SK-N-SH (cell line): ENCODE measurements around the gene CHCHD6. TPM values are rescaled to one million over a fixed set of nuclear protein-coding genes. Genes with fewer than 3 reads are reported as not detected.

Source experiments
- CTCF ChIA-PET: fragments of 300-600, 350-600 bp; formaldehyde crosslinking; extraction: SDS; loops from one replicate; lab custom pipeline; 2021; lab: Yijun Ruan, JAX
- POLR2A ChIA-PET: fragments of 350-600 bp; sonication (Branson Sonifier 250); formaldehyde crosslinking; extraction: SDS; loops from one replicate; lab custom pipeline; 2020; ENCODE audit warnings: antibody characterized with exemption, inconsistent platforms; lab: Yijun Ruan, JAX
- DNase-seq: peaks from one replicate; pipeline ENCODE4 v3.0.0; 2012
- H2AFZ ChIP-seq: fragments of 200-600 bp; sonication (generic); 2 replicates; pipeline ENCODE4 v1.8.1; 2016; ENCODE audit warnings: antibody characterized with exemption, mild to moderate bottlenecking, low read depth
- H3F3A ChIP-seq: fragments of 200-600 bp; sonication (generic); replicated peaks from 2 replicates; pipeline ENCODE3; 2016; ENCODE audit warnings: antibody characterized with exemption, mild to moderate bottlenecking; ENCODE audit not compliant: insufficient read depth
- H3K27ac ChIP-seq, 2 experiments: fragments of 200-500 bp in 1 of 2; fragments of 200-600 bp in 1 of 2; sonication (Bioruptor generic) in 1 of 2; sonication (generic), shearing (Covaris generic) in 1 of 2; 2 replicates each; pipeline versions ENCODE4 v1.5.1 to v1.6.1; 2014 to 2016; ENCODE audit warnings: low read depth in 2 of 2, inconsistent platforms in 1 of 2, low read length in 1 of 2, mild to moderate bottlenecking in 1 of 2, mixed read lengths in 1 of 2
- H3K27me3 ChIP-seq: fragments of 200-600 bp; sonication (generic), shearing (Covaris generic); 2 replicates; pipeline ENCODE4 v1.6.1; 2016; ENCODE audit warnings: mixed run types; ENCODE audit not compliant: insufficient read depth
- H3K36me3 ChIP-seq, 2 experiments: fragments of 200-500 bp in 1 of 2; fragments of 200-600 bp in 1 of 2; sonication (Bioruptor generic) in 1 of 2; sonication (generic) in 1 of 2; replicated peaks in 1 of 2; 2 replicates each; pipeline versions ENCODE3 to v1.5.1; 2014 to 2016; ENCODE audit warnings: low read length in 1 of 2, mild to moderate bottlenecking in 1 of 2; ENCODE audit not compliant: insufficient read depth in 2 of 2, control insufficient read depth in 1 of 2
- H3K4me1 ChIP-seq, 2 experiments: fragments of 200-500 bp in 1 of 2; fragments of 200-600 bp in 1 of 2; sonication (Bioruptor generic) in 1 of 2; sonication (generic), shearing (Covaris generic) in 1 of 2; 2 replicates each; pipeline versions ENCODE4 v1.5.1 to v1.6.1; 2014 to 2016; ENCODE audit warnings: low read depth in 1 of 2, low read length in 1 of 2, mixed run types in 1 of 2; ENCODE audit not compliant: insufficient read depth in 2 of 2, control insufficient read depth in 1 of 2
- H3K4me2 ChIP-seq: fragments of 200-600 bp; sonication (generic), shearing (Covaris generic); 2 replicates; pipeline ENCODE4 v1.6.1; 2017; ENCODE audit warnings: mixed run types
- H3K4me3 ChIP-seq, 2 experiments: fragments of 200-500 bp in 1 of 2; fragments of 200-600 bp in 1 of 2; sonication (Bioruptor generic) in 1 of 2; sonication (generic), shearing (Covaris generic) in 1 of 2; 2 replicates each; pipeline versions ENCODE4 v1.5.1 to v1.8.1; 2014 to 2016; ENCODE audit warnings: low read depth in 2 of 2, inconsistent platforms in 1 of 2, low read length in 1 of 2, mild to moderate bottlenecking in 1 of 2, mixed read lengths in 1 of 2, moderate library complexity in 1 of 2
- H3K79me2 ChIP-seq: fragments of 200-600 bp; sonication (generic); 2 replicates; pipeline ENCODE4 v1.8.1; 2017; ENCODE audit warnings: mild to moderate bottlenecking; ENCODE audit not compliant: insufficient read depth
- H3K9ac ChIP-seq: fragments of 200-600 bp; sonication (generic); 2 replicates; pipeline ENCODE4 v1.6.1; 2017; ENCODE audit warnings: mixed run types
- H3K9me2 ChIP-seq: fragments of 200-600 bp; sonication (generic); 2 replicates; pipeline ENCODE4 v1.6.1; 2017; ENCODE audit warnings: mixed run types
- H3K9me3 ChIP-seq: fragments of 200-600 bp; sonication (generic); 2 replicates; pipeline ENCODE4 v1.6.1; 2017; ENCODE audit warnings: mixed run types, mild to moderate bottlenecking, moderate library complexity
- H4K20me1 ChIP-seq: fragments of 200-600 bp; sonication (generic); 2 replicates; pipeline ENCODE4 v1.6.1; 2017; ENCODE audit warnings: mild to moderate bottlenecking, mixed run types; ENCODE audit not compliant: insufficient read depth
- CHD2 ChIP-seq: fragments of 150-350 bp; IDR thresholded peaks from 2 replicates; pipeline ENCODE4 v1.6.1; 2018; ENCODE audit warnings: low read length; ENCODE audit not compliant: partially characterized antibody
- EZH2phosphoT487 ChIP-seq: fragments of 200-600 bp; sonication (generic); IDR thresholded peaks from 2 replicates; pipeline ENCODE4 v1.6.1; 2017; ENCODE audit warnings: low read depth, mixed run types, mild to moderate bottlenecking, antibody characterized with exemption, moderate library complexity, borderline replicate concordance
- FOSL2 ChIP-seq: IDR thresholded peaks from 2 replicates; pipeline ENCODE4 v1.4.0; 2012; ENCODE audit warnings: low read depth, mild to moderate bottlenecking, moderate library complexity, borderline replicate concordance
- FOXJ3 ChIP-seq: sonication (generic); formaldehyde crosslinking; IDR thresholded peaks from 2 replicates; pipeline ENCODE4 v1.5.1; 2020; ENCODE audit warnings: mild to moderate bottlenecking, missing genetic modification reagents
- FOXM1 ChIP-seq: IDR thresholded peaks from 2 replicates; pipeline ENCODE4 v1.4.0; 2012; ENCODE audit warnings: low read depth, mild to moderate bottlenecking
- GATA2 ChIP-seq: sonication (generic); formaldehyde crosslinking; IDR thresholded peaks from 2 replicates; pipeline ENCODE4 v1.5.0; 2020; ENCODE audit warnings: mild to moderate bottlenecking, missing genetic modification reagents
- IRF3 ChIP-seq: fragments of 150-350 bp; IDR thresholded peaks from 2 replicates; pipeline ENCODE4 v1.6.1; 2016; ENCODE audit warnings: mild to moderate bottlenecking, low read depth, low read length
- JUND ChIP-seq: IDR thresholded peaks from 2 replicates; pipeline ENCODE4 v1.4.0; 2012
- MEF2A ChIP-seq: IDR thresholded peaks from 2 replicates; pipeline ENCODE4 v1.4.0; 2012; ENCODE audit warnings: low read depth, borderline replicate concordance
- MXI1 ChIP-seq: IDR thresholded peaks from 2 replicates; pipeline ENCODE4 v1.6.1; 2012; ENCODE audit warnings: mild to moderate bottlenecking, low read depth, low read length, improper control_type of control experiment
- PBX3 ChIP-seq: IDR thresholded peaks from 2 replicates; pipeline ENCODE4; 2012
- RAD21 ChIP-seq: IDR thresholded peaks from 2 replicates; pipeline ENCODE4 v1.6.1; 2012; ENCODE audit warnings: mild to moderate bottlenecking, low read length
- TAF1 ChIP-seq: IDR thresholded peaks from 2 replicates; pipeline ENCODE4 v1.6.1; 2012; ENCODE audit warnings: low read depth, mild to moderate bottlenecking, low read length, moderate library complexity, borderline replicate concordance
- TCF12 ChIP-seq: IDR thresholded peaks from 2 replicates; pipeline ENCODE4 v1.4.0; 2012
- USF1 ChIP-seq: IDR thresholded peaks from 2 replicates; pipeline ENCODE4 v1.4.0; 2012; ENCODE audit warnings: low read depth, borderline replicate concordance
- USF2 ChIP-seq: fragments of 150-350 bp; IDR thresholded peaks from 2 replicates; pipeline ENCODE4 v1.6.1; 2017; ENCODE audit warnings: antibody characterized with exemption, low read length, low read depth, borderline replicate concordance
- WGBS: methylation state at CpG from one replicate; pipeline ENCODE4 v1.1.6; 2017; ENCODE audit warnings: low lambda C conversion rate; 5-methylcytosine and 5-hydroxymethylcytosine counted together
- polyA plus RNA-seq, 3 experiments: library from polyadenylated mRNA; depleted of rRNA; stranded (reverse); fragments of >200 nt; gene quantifications; 2 replicates each; pipeline ENCODE4 v1.2.3, GENCODE V29; 2012

Gene CHCHD6
- polyA plus RNA-seq, 1 of the 3 experiments (the other 2 are of a cell fraction): 42.5 TPM

GRCh38 chr3:126976906-126977305, 272.9 kb downstream of the CHCHD6 start:
- Histone ChIP-seq H3K79me2 (no peaks in the 10 kb centered on the region), H3K9me2 (no peaks in the 10 kb centered on the region), H4K20me1 (no peaks in the 10 kb centered on the region), H3K27me3 (no peaks in the 10 kb centered on the region), H3K9ac (no peak overlapping the region), H3K36me3 (no peaks in the 10 kb centered on the region), H3F3A (no peaks in the 10 kb centered on the region), H3K27ac (no peak overlapping the region), H3K4me1 (peaks cover 0 to 9% of the 10 kb centered on the region in 2 experiments; a peak in 1 of 4 replicates), H2AFZ (no peak overlapping the region), H3K4me2 (no peak overlapping the region), H3K9me3 (peaks cover 10% of the 10 kb centered on the region; the same call in 1 of the 2 replicates), H3K4me3 (no peak overlapping the region)
- DNase-seq: no peak
- 95% methylated on average over 4 of the region's 7 CpGs for WGBS
- ChIA-PET POLR2A (no interaction called here), CTCF (interaction anchor here (11.4 kb wide), 1 partner anchor 224 kb away, joined by 163 read pairs; no protein-coding TSS in a partner anchor)
- TF ChIP-seq MEF2A: no peak
- TF ChIP-seq FOXJ3 (CRISPR knock-in tag): no peak
- no peak for TF ChIP-seq FOSL2

GRCh38 chr3:126977821-126978220, 273.8 kb downstream of the CHCHD6 start:
- Histone ChIP-seq H3K79me2 (no peaks in the 10 kb centered on the region), H4K20me1 (no peaks in the 10 kb centered on the region), H3K27ac (no peak overlapping the region), H3F3A (no peaks in the 10 kb centered on the region), H3K9me3 (peaks cover 10% of the 10 kb centered on the region; the same call in 1 of the 2 replicates), H3K9me2 (no peaks in the 10 kb centered on the region), H2AFZ (no peak overlapping the region), H3K4me3 (no peak overlapping the region), H3K9ac (no peak overlapping the region), H3K4me1 (peaks cover 0 to 8% of the 10 kb centered on the region in 2 experiments; a peak in 1 of 4 replicates), H3K4me2 (no peak overlapping the region), H3K36me3 (no peaks in the 10 kb centered on the region), H3K27me3 (no peaks in the 10 kb centered on the region)
- no peak for DNase-seq
- WGBS: 91% methylated on average over 5 of the region's 6 CpGs
- ChIA-PET POLR2A (no interaction called here), CTCF (interaction anchor here (11.4 kb wide), 1 partner anchor 225 kb away, joined by 163 read pairs; no protein-coding TSS in a partner anchor)
- TF ChIP-seq GATA2 (CRISPR knock-in tag): no peak
- TF ChIP-seq USF1: no peak
- no peak for TF ChIP-seq EZH2phosphoT487
- TF ChIP-seq MXI1: no peak
- no peak for TF ChIP-seq RAD21
- no peak for TF ChIP-seq IRF3
- TF ChIP-seq MEF2A: no peak
- no peak for TF ChIP-seq FOXM1
- no peak for TF ChIP-seq TCF12
- TF ChIP-seq USF2: no peak
- no peak for TF ChIP-seq TAF1
- TF ChIP-seq CHD2: no peak
- no peak for TF ChIP-seq JUND
- TF ChIP-seq PBX3: no peak
- TF ChIP-seq FOSL2: no peak
